Left ventricle myocardium inferior (tissue), 1 donor: ENCODE results near the gene GGA2. TPM values are rescaled to one million over a fixed set of nuclear protein-coding genes. Genes with fewer than 3 reads are reported as not detected.

ENCODE experiments used
- DNase-seq: peaks from one replicate; pipeline ENCODE4 v3.0.0-alpha.2; 2020
- H3K27ac ChIP-seq: fragments of 200-600 bp; replicated peaks from 2 replicates; pipeline ENCODE4 v1.8.0; 2021
- H3K27me3 ChIP-seq: fragments of 200-600 bp; 2 replicates; pipeline ENCODE4 v1.8.0; 2021; ENCODE audit warnings: low read depth
- H3K36me3 ChIP-seq: fragments of 200-600 bp; 2 replicates; pipeline ENCODE4 v1.8.0; 2021
- H3K4me1 ChIP-seq: fragments of 200-600 bp; 2 replicates; pipeline ENCODE4 v1.8.0; 2021
- H3K4me3 ChIP-seq: fragments of 200-600 bp; 2 replicates; pipeline ENCODE4 v1.8.0; 2021; ENCODE audit warnings: mild to moderate bottlenecking, moderate library complexity
- H3K9me3 ChIP-seq: fragments of 200-600 bp; replicated peaks from 2 replicates; pipeline ENCODE4 v1.8.0; 2021
- CTCF ChIP-seq: fragments of 200-600 bp; IDR thresholded peaks from 2 replicates; pipeline ENCODE4 v1.8.0; 2021; ENCODE audit warnings: antibody characterized with exemption, mild to moderate bottlenecking, borderline replicate concordance
- intact Hi-C: fragments of 100-400 bp; cut with micrococcal nuclease; formaldehyde crosslinking; loops from one replicate; pipeline ENCODE4 v1.11.0; 2022
- total RNA-seq: library from RNA; stranded (reverse); fragmentation: NEBNext Ultra II Directional; extraction: Animal tissue kit (Norgen Biotek cat#: 25700); gene quantifications from one replicate; pipeline ENCODE4 v1.2.1, GENCODE V29; 2021
- donor health status: DM: no; HTN: yes; CAD: no; lungs with severe emphysema.

GGA2 gene
- total RNA-seq, 1 donor from 2014 or later, result 59.4 TPM

DNA sequence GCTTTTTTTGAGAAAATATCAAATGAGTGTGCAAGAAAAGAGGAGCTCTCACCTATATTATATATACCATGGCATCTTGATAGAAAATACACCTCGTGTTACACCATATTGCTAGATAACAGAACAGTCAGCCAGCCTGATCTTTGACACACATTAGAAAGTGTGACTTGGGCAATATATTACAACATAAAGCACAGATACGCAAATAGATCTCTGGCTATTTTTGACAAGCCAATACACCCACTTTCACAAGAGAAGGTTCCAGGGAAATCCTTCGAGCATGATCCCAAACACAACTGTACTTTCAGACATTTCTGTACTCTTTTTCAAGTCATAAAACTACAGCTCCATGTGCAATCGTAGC, 9.4 kb downstream of the GGA2 start:
- intact Hi-C loops, result no loop called here
- H3K27ac ChIP-seq, result no peak overlapping the region
- H3K4me1 ChIP-seq, result peaks cover 90% of the 10 kb centered on the region

GRCh38 chr16:23500212-23500861, 10.0 kb downstream of the GGA2 start:
- Histone ChIP-seq H3K4me3 (no peak overlapping the region), H3K9me3 (no peaks in the 10 kb centered on the region), H3K27me3 (no peaks in the 10 kb centered on the region), H3K36me3 (peaks cover 4% of the 10 kb centered on the region), H3K27ac (no peak overlapping the region), H3K4me1 (peaks cover 85% of the 10 kb centered on the region)
- intact Hi-C loops, result no loop called here
- DNase-seq, result no peak
- TF ChIP-seq CTCF, result no peak

More for the DNA sequence above, 9.4 kb downstream of the GGA2 start:
- no peak for DNase-seq
- Histone ChIP-seq H3K9me3 (no peaks in the 10 kb centered on the region), H3K27me3 (no peaks in the 10 kb centered on the region), H3K36me3 (no peaks in the 10 kb centered on the region), H3K4me3 (no peak overlapping the region)
- no peak for TF ChIP-seq CTCF

- intact Hi-C loops, result no loop called here
- H3K4me1 ChIP-seq, result peaks cover 79% of the 10 kb centered on the region
- H3K36me3 ChIP-seq, result peaks cover 9% of the 10 kb centered on the region
These were observed 10.5 kb downstream of the GGA2 start for GRCh38 chr16:23499801-23500200.

DNA sequence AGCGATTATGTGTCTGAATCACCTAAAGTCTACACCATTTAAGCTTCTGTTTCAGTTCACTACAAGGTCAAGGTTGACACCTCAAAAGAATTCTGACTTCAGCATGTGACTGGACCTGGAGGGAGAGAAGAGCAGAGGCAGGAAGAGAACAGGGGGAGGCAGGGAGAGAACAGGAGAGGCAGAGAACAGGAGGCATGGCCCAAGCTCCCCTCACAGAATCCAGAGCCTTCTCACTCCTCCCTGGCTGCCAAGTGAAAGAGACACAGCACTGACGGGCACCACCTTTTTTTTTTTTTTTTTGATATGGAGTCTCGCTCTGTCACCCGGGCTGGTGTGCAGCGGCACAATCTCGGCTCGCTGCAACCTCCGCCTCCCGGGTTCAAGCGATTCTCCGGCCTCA, 11.4 kb downstream of the GGA2 start:
- no peak for DNase-seq
- H3K9me3 ChIP-seq, result no peaks in the 10 kb centered on the region
- H3K36me3 ChIP-seq, result peaks cover 19% of the 10 kb centered on the region
- no peak overlapping the region for H3K4me3 ChIP-seq
- TF ChIP-seq CTCF, result no peak
- peaks cover 70% of the 10 kb centered on the region for H3K4me1 ChIP-seq
- intact Hi-C loops, result no loop called here
- H3K27me3 ChIP-seq, result no peaks in the 10 kb centered on the region
- peak overlapping the region; percentile 64 for H3K27ac ChIP-seq

More at GRCh38 chr16:23499801-23500200, 10.5 kb downstream of the GGA2 start:
- Histone ChIP-seq H3K27ac (no peak overlapping the region), H3K4me3 (no peak overlapping the region), H3K9me3 (no peaks in the 10 kb centered on the region), H3K27me3 (no peaks in the 10 kb centered on the region)
- TF ChIP-seq CTCF, result no peak
- DNase-seq, result no peak

- Histone ChIP-seq H3K9me3 (no peaks in the 10 kb centered on the region), H3K4me1 (peaks cover 70% of the 10 kb centered on the region), H3K4me3 (no peak overlapping the region), H3K27me3 (no peaks in the 10 kb centered on the region), H3K36me3 (peaks cover 32% of the 10 kb centered on the region), H3K27ac (peak overlapping the region; percentile 55)
- no peak for DNase-seq
- no peak for TF ChIP-seq CTCF
- intact Hi-C loops, result no loop called here
These were observed 12.8 kb downstream of the GGA2 start for GRCh38 chr16:23497543-23497868.
